Ascending aorta (tissue), 2 donors: Measurements from ENCODE around the gene NFXL1. TPM values are rescaled to one million over a fixed set of nuclear protein-coding genes. Genes with fewer than 3 reads are reported as not detected.

Experiments
- DNase-seq, 2 donors: peaks; one replicate each; pipeline ENCODE4 v3.0.0-alpha.2; 2019; ENCODE audit warnings: low spot score in 2 of 2
- H3K27ac ChIP-seq, 2 donors: fragments of 200-600 bp; sonication (generic); one replicate each; pipeline ENCODE4 v1.5.1; 2016 to 2017; ENCODE audit warnings: mild to moderate bottlenecking in 1 of 2
- H3K27me3 ChIP-seq: fragments of 200-600 bp; sonication (generic); one replicate; pipeline ENCODE4 v1.5.1; 2017
- H3K36me3 ChIP-seq, 2 donors: fragments of 200-600 bp; sonication (generic); one replicate each; pipeline ENCODE4 v1.5.1; 2016
- H3K4me1 ChIP-seq, 2 donors: fragments of 200-600 bp; sonication (generic); one replicate each; pipeline ENCODE4 v1.5.1; 2016 to 2017; ENCODE audit warnings: mild to moderate bottlenecking in 1 of 2
- H3K4me3 ChIP-seq, 2 donors: fragments of 200-600 bp; sonication (generic); one replicate each; pipeline ENCODE4 v1.5.1; 2016 to 2017; ENCODE audit warnings: mild to moderate bottlenecking in 1 of 2
- H3K9me3 ChIP-seq, 2 donors: fragments of 200-600 bp; sonication (generic); one replicate each; pipeline ENCODE4 v1.5.1; 2016
- intact Hi-C: fragments of 100-400 bp; cut with DNase I; formaldehyde crosslinking; loops from one replicate; pipeline ENCODE4 v1.15.1; 2023
- total RNA-seq: library from RNA; depleted of rRNA; stranded (reverse); fragments of >200 nt; gene quantifications from one replicate; pipeline ENCODE4 v1.1.0, GENCODE V29; 2016
- TF ChIP-seq, protein P1 (sequence below), 3 experiments: fragments of 200-600 bp in 2 of 3; fragments of 450-650 bp in 1 of 3; sonication (generic) in 2 of 3; IDR thresholded peaks; one replicate each; pipeline ENCODE4 v1.5.1; 2016 to 2019; ENCODE audit warnings: antibody characterized with exemption in 3 of 3, mild to moderate bottlenecking in 1 of 3, moderate library complexity in 1 of 3

The NFXL1 gene
- total RNA-seq, 1 donor from 2014 or later: 5.2 TPM

DNA sequence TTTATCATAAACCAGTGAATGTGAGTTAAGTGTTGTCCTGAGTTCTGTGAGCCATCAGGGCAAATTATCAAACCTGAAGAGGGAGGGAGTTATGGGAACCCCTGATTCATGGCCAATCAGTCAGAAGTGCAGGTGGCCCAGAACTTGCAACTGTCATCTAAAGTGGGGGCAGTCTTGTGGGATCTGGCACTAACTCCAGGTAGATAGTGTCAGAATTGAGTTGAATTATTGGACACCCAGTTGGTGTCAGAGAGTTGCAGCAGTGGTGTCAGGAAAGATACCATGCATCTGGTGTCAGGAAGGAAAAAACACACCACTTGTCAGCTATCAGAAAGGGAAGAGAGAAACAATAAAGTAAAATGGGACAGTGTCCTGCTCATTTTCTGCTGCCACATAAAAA, 84.9 kb downstream of the NFXL1 start:
- Histone ChIP-seq H3K36me3 (no peaks in the 10 kb centered on the region), H3K27ac (no peak overlapping the region), H3K9me3 (no peaks in the 10 kb centered on the region), H3K4me1 (no peaks in the 10 kb centered on the region), H3K4me3 (no peak overlapping the region), H3K27me3 (no peaks in the 10 kb centered on the region)
- intact Hi-C loops: no loop called here
- no peak for DNase-seq
- TF ChIP-seq, protein P1, sequence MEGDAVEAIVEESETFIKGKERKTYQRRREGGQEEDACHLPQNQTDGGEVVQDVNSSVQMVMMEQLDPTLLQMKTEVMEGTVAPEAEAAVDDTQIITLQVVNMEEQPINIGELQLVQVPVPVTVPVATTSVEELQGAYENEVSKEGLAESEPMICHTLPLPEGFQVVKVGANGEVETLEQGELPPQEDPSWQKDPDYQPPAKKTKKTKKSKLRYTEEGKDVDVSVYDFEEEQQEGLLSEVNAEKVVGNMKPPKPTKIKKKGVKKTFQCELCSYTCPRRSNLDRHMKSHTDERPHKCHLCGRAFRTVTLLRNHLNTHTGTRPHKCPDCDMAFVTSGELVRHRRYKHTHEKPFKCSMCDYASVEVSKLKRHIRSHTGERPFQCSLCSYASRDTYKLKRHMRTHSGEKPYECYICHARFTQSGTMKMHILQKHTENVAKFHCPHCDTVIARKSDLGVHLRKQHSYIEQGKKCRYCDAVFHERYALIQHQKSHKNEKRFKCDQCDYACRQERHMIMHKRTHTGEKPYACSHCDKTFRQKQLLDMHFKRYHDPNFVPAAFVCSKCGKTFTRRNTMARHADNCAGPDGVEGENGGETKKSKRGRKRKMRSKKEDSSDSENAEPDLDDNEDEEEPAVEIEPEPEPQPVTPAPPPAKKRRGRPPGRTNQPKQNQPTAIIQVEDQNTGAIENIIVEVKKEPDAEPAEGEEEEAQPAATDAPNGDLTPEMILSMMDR (IDR thresholded peaks at IDR 0.05): no peak

DNA sequence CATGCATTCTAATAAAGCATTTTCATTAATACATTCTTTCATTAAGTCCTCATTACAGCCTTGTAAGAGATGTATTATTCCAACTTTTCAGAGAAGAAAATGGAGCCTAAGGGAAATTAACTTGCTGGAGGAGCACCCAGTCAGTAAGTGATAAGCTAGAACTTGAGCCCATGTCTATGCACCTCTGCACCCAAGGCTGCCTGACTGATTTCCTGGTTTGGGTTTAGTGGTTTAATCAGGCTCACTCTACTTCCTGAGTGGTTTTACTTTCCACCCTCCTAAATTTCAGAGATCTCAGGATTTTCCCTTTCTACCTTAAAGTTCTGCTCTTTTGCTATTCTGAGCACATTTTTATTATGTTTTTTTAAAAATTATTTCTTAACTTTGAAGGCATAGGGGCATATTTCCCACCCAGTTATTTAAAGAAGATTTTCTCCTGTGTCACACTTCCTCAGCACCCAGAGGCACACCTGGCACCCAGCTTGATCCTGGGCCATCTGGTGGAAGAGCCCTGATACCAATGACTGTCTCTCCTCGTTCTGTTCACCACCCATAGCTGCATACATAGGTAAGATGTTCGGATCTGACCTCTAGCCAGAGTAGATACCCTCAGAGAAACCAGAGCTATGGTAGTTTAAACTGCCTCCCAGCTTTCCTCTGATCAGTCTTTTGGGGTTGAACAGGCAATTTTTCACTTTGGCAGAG, 86.9 kb downstream of the NFXL1 start:
- Histone ChIP-seq H3K4me3 (no peak overlapping the region), H3K27ac (no peak overlapping the region), H3K9me3 (no peaks in the 10 kb centered on the region), H3K4me1 (no peaks in the 10 kb centered on the region), H3K36me3 (no peaks in the 10 kb centered on the region), H3K27me3 (no peaks in the 10 kb centered on the region)
- intact Hi-C loops: no loop called here
- no peak for DNase-seq
- TF ChIP-seq, protein P1 (IDR thresholded peaks at IDR 0.05): no peak

DNA sequence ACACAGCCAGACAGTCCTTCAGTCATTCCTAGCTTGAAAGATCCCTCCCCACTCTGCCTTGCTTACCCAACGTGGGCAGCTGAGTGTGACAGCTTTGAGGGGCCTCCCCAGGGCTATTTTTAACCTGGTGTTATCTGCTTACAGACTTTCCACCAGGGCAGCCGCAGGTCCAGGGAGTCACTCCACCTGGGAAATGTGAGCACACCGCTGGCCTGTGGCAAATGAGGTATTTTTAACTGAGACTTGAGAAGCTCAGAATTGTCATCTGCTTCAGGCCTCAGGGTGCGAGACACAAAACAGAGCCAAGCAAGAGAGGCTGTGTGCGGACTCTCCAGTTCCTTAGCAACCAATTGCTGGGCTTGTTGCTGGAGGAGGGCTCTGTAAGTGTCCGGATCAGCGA, 89.5 kb downstream of the NFXL1 start:
- no peaks in the 10 kb centered on the region for H3K4me1 ChIP-seq

DNA sequence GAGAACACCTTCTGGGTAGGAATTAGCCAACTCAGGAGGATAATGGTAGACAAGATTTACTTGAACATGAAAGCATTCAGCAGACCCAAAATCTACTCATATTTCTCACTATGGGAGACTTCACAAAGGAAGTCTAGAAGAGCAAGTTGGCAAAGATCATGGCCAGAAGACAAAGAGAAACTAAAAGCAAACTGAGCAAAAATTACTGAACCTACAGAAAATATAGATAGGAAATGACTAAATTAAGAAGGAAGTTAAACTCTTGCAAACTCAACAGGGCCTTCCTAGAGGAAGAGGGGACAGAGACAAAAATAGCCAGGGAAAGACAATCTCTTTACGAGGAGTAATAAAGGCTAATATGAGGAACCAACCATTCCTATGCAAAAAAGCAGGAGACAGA, 95.2 kb downstream of the NFXL1 start:
- H3K9me3 ChIP-seq: no peaks in the 10 kb centered on the region
- H3K27me3 ChIP-seq: no peaks in the 10 kb centered on the region
- TF ChIP-seq, protein P1 (IDR thresholded peaks at IDR 0.05): no peak
- no peak overlapping the region for H3K4me3 ChIP-seq
- no peak overlapping the region for H3K27ac ChIP-seq
- H3K36me3 ChIP-seq: no peaks in the 10 kb centered on the region
- DNase-seq: no peak
- H3K4me1 ChIP-seq: no peaks in the 10 kb centered on the region
- intact Hi-C loops: no loop called here

More for the DNA sequence above, 89.5 kb downstream of the NFXL1 start:
- intact Hi-C loops: no loop called here
- no peak for DNase-seq
- TF ChIP-seq, protein P1 (IDR thresholded peaks at IDR 0.05): no peak
- Histone ChIP-seq H3K27me3 (no peaks in the 10 kb centered on the region), H3K36me3 (no peaks in the 10 kb centered on the region), H3K4me3 (no peak overlapping the region), H3K27ac (no peak overlapping the region), H3K9me3 (no peaks in the 10 kb centered on the region)

DNA sequence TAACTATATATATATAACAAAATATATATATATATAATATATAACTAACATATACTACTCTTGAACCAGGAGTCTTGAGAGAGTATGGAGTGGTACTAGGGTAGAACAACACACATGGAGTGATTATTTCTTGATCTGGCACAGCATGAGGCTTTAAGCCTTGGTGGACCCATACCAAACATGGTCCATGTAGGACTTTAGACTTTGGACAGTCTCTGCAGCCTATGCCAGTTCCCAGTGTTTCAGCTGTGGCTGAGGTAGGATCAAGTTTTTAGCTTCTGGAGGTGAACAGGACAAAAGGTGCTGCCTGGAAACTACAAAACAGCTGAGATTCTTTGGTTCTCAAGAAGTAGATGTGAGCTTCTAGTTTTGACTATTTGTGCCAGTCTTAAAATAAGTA, 97.1 kb downstream of the NFXL1 start:
- H3K9me3 ChIP-seq: no peaks in the 10 kb centered on the region
- H3K4me1 ChIP-seq: no peaks in the 10 kb centered on the region
- intact Hi-C loops: no loop called here
- TF ChIP-seq, protein P1 (IDR thresholded peaks at IDR 0.05): no peak
- H3K36me3 ChIP-seq: no peaks in the 10 kb centered on the region
- no peak overlapping the region for H3K4me3 ChIP-seq
- H3K27ac ChIP-seq: no peak overlapping the region
- H3K27me3 ChIP-seq: no peaks in the 10 kb centered on the region
- no peak for DNase-seq

DNA sequence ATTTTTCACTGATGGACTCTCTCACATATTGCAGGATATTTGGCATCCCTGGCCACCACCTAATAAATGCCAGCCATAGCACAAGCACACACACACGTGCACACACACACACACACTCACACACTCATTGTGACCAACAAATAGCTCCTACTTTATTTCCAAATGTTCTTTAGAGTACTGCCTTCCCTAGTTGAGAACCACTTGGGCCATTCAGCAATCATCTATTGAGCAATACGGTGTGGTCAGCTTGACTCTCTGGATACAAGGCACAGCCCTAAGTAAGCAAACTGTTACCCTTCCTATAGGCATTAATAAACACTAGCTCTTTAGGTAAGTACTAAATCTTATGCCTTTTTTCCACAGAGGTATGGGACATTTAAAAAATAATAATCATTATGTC, 97.6 kb downstream of the NFXL1 start:
- Histone ChIP-seq H3K36me3 (no peaks in the 10 kb centered on the region), H3K27ac (no peak overlapping the region), H3K9me3 (no peaks in the 10 kb centered on the region), H3K4me1 (no peaks in the 10 kb centered on the region), H3K4me3 (no peak overlapping the region), H3K27me3 (no peaks in the 10 kb centered on the region)
- TF ChIP-seq, protein P1 (IDR thresholded peaks at IDR 0.05): no peak
- intact Hi-C loops: no loop called here
- no peak for DNase-seq
